HepG2 (cell line): ENCODE data around the gene SPIN4. TPM values are rescaled to one million over a fixed set of nuclear protein-coding genes. Genes with fewer than 3 reads are reported as not detected.
A peak's percentile ranks its signal among the peaks of the same experiment; 100 is the strongest.

Experiments
- ATAC-seq: fragments of 200-7000 bp; cut with Tn5 transposase; 3 replicates; pipeline ENCODE4 v1.9.1; 2020; ENCODE audit warnings: mild to moderate bottlenecking, moderate library complexity
- BruUV-seq: library from RNA; stranded (reverse); fragments of 400-500 nt; replicated peaks from 2 replicates; lab custom pipeline; 2021; lab: Mats Ljungman, UMichigan
- CTCF ChIA-PET: fragments of 300-600 bp; formaldehyde crosslinking; extraction: SDS; loops from one replicate; lab custom pipeline; 2021; ENCODE audit warnings: low total read pairs, inconsistent platforms, low intra/inter-chr PET ratio; lab: Yijun Ruan, JAX
- POLR2A ChIA-PET: fragments of 350-600 bp; sonication (Branson Sonifier 250); formaldehyde crosslinking; loops from one replicate; lab custom pipeline; 2020; ENCODE audit warnings: antibody characterized with exemption, inconsistent platforms; lab: Yijun Ruan, JAX
- DNase-seq: peaks from one replicate; pipeline ENCODE4 v3.0.0-alpha.2; 2015; ENCODE audit warnings: low spot score
- FAIRE-seq: peaks from 3 replicates; lab custom pipeline; 2011; peaks lifted over from hg19 to GRCh38; lab: Jason Lieb, UNC
- H2AFZ ChIP-seq: one replicate; pipeline ENCODE4 v1.6.1; 2011; ENCODE audit warnings: low read length, inconsistent platforms
- H3K27ac ChIP-seq: fragments of 300-600 bp; 3 replicates; pipeline ENCODE4 v1.8.0; 2011; ENCODE audit warnings: mixed run types, mild to moderate bottlenecking, mixed read lengths, low read length, inconsistent platforms; ENCODE audit not compliant: insufficient read depth; ENCODE audit errors: extremely low read length
- H3K27me3 ChIP-seq, 2 experiments: fragments of 200-600 bp in 1 of 2; 2 replicates in 1 of 2; 3 replicates in 1 of 2; pipeline versions ENCODE4 v1.6.0 to v1.8.0; 2011; ENCODE audit warnings: low read length in 2 of 2, mild to moderate bottlenecking in 2 of 2, moderate library complexity in 2 of 2, inconsistent platforms in 1 of 2; ENCODE audit not compliant: insufficient read depth in 2 of 2, control insufficient read depth in 1 of 2
- H3K36me3 ChIP-seq, 2 experiments: fragments of 200-600 bp in 1 of 2; replicated peaks in 1 of 2; 2 replicates in 1 of 2; 3 replicates in 1 of 2; pipeline versions ENCODE4 v1.5.1 to v1.8.0; 2011; ENCODE audit warnings: low read length in 2 of 2, inconsistent platforms in 1 of 2; ENCODE audit not compliant: insufficient read depth in 2 of 2, control insufficient read depth in 1 of 2
- H3K4me1 ChIP-seq: 2 replicates; pipeline ENCODE4 v1.5.1; 2012; ENCODE audit warnings: low read length, inconsistent platforms; ENCODE audit not compliant: insufficient read depth
- H3K4me2 ChIP-seq: 2 replicates; pipeline ENCODE4 v1.6.0; 2011; ENCODE audit warnings: low read depth, low read length, inconsistent platforms
- H3K4me3 ChIP-seq, 3 experiments: fragments of 200-600 bp in 1 of 3; sonication (generic), shearing (Covaris generic) in 1 of 3; replicated peaks in 1 of 3; 2 replicates each; pipeline ENCODE4 v1.5.1; 2011 to 2016; ENCODE audit warnings: low read length in 3 of 3, inconsistent platforms in 2 of 3, low read depth in 2 of 3, mild to moderate bottlenecking in 2 of 3, control low read depth in 1 of 3, mixed read lengths in 1 of 3; ENCODE audit not compliant: insufficient read depth in 1 of 3
- H3K79me2 ChIP-seq: one replicate; pipeline ENCODE4 v1.6.1; 2011; ENCODE audit warnings: low read length, inconsistent platforms; ENCODE audit not compliant: insufficient read depth
- H3K9ac ChIP-seq: 2 replicates; pipeline ENCODE4 v1.6.0; 2011; ENCODE audit warnings: mild to moderate bottlenecking, low read depth, low read length, inconsistent platforms; ENCODE audit not compliant: insufficient read depth
- H3K9me3 ChIP-seq: 2 replicates; pipeline ENCODE4 v1.5.1; 2012; ENCODE audit warnings: mild to moderate bottlenecking, low read length
- H4K20me1 ChIP-seq: 2 replicates; pipeline ENCODE4 v1.6.0; 2011; ENCODE audit warnings: inconsistent platforms, mild to moderate bottlenecking, low read length, moderate library complexity; ENCODE audit not compliant: insufficient read depth
- E2F1 ChIP-seq: sonication (generic); formaldehyde crosslinking; IDR thresholded peaks from 2 replicates; pipeline ENCODE4 v1.5.0; 2020; ENCODE audit warnings: missing genetic modification reagents
- ETV5 ChIP-seq: IDR thresholded peaks from 2 replicates; pipeline ENCODE4 v1.6.1; 2018; ENCODE audit warnings: missing biosample characterization, missing genetic modification reagents, inconsistent platforms, borderline replicate concordance
- GATAD2A ChIP-seq: IDR thresholded peaks from 2 replicates; pipeline ENCODE4 v1.6.1; 2016
- HNRNPK ChIP-seq: fragments of 200-400 bp; formaldehyde crosslinking; IDR thresholded peaks from 2 replicates; pipeline ENCODE4 v1.6.1; 2018; ENCODE audit warnings: low read length, low read depth, moderate library complexity, mild to moderate bottlenecking; ENCODE audit not compliant: poor library complexity, severe bottlenecking
- KMT2B ChIP-seq: IDR thresholded peaks from 2 replicates; pipeline ENCODE4 v1.6.1; 2016; ENCODE audit warnings: missing genetic modification reagents, missing compliant biosample characterization
- PAWR ChIP-seq: sonication (generic); formaldehyde crosslinking; IDR thresholded peaks from 2 replicates; pipeline ENCODE4 v1.4.0; 2020; ENCODE audit warnings: missing genetic modification reagents, mild to moderate bottlenecking, borderline replicate concordance
- ZBTB21 ChIP-seq: sonication (generic); formaldehyde crosslinking; IDR thresholded peaks from 2 replicates; pipeline ENCODE4 v1.4.0; 2020; ENCODE audit warnings: missing genetic modification reagents
- ZBTB34 ChIP-seq: sonication (generic); formaldehyde crosslinking; IDR thresholded peaks from 2 replicates; pipeline ENCODE4 v1.8.0; 2022; ENCODE audit warnings: mild to moderate bottlenecking, missing genetic modification reagents
- ZNF629 ChIP-seq: sonication (generic); formaldehyde crosslinking; conservative IDR thresholded peaks from 2 replicates; pipeline ENCODE4 v1.5.0; 2020; ENCODE audit warnings: missing genetic modification reagents
- ZNF660 ChIP-seq: sonication (generic); formaldehyde crosslinking; IDR thresholded peaks from 2 replicates; pipeline ENCODE4 v1.5.1; 2020; ENCODE audit warnings: mild to moderate bottlenecking, low read depth, missing genetic modification reagents, borderline replicate concordance
- ZNF674 ChIP-seq: sonication (generic); formaldehyde crosslinking; IDR thresholded peaks from 2 replicates; pipeline ENCODE4 v1.5.0; 2020; ENCODE audit warnings: low read depth, mild to moderate bottlenecking, missing genetic modification reagents
- ZNF691 ChIP-seq: sonication (generic); formaldehyde crosslinking; IDR thresholded peaks from 2 replicates; pipeline ENCODE4 v1.4.0; 2020; ENCODE audit warnings: missing genetic modification reagents, low read depth, mild to moderate bottlenecking, borderline replicate concordance
- ZSCAN22 ChIP-seq: sonication (generic); formaldehyde crosslinking; IDR thresholded peaks from 2 replicates; pipeline ENCODE4 v1.4.0; 2020; ENCODE audit warnings: mild to moderate bottlenecking, missing genetic modification reagents
- WGBS: methylation state at CpG from one replicate; pipeline ENCODE4 v1.1.6; 2017; ENCODE audit warnings: low lambda C conversion rate; 5-methylcytosine and 5-hydroxymethylcytosine counted together
- in situ Hi-C: cut with HindIII; loops from 2 replicates; pipeline ENCODE4 v1.10.0; 2017; ENCODE audit warnings: low pct_unique_long_range_greater_than_20kb; ENCODE audit not compliant: extremely low pct_ligation_motif_present
- intact Hi-C: fragments of 100-400 bp; cut with micrococcal nuclease; formaldehyde crosslinking; loops from one replicate; pipeline ENCODE4 v1.10.0; 2022; ENCODE audit not compliant: unreplicated experiment
- polyA plus RNA-seq, 8 experiments: library from polyadenylated mRNA; depleted of rRNA in 3 of 8; stranded (reverse) in 7 of 8; unstranded in 1 of 8; fragments of >200 nt; fragmentation: Illumina TruSeq in 4 of 8; extraction: Trizol in 4 of 8; gene quantifications; 2 replicates each; pipeline versions ENCODE4 v1.2.1 to v1.2.3, GENCODE V29; 2011 to 2016; ENCODE audit warnings: low read depth in 4 of 8, missing spikeins in 1 of 8, mixed read lengths in 1 of 8; ENCODE audit not compliant: insufficient read depth in 1 of 8
- total RNA-seq, 5 experiments: library from RNA; depleted of rRNA; stranded (reverse); fragments of >200 nt; fragmentation: Illumina TruSeq; extraction: Trizol; gene quantifications; 2 replicates each; pipeline ENCODE4 v1.2.3, GENCODE V29; 2016; ENCODE audit warnings: low read depth in 1 of 5

SPIN4 gene
- total and polyA plus RNA-seq, 2 of the 13 experiments (the other 11 are each of a cell fraction or from before 2014, with no cell fraction given): 1.9 to 2.6 TPM

- H3K27ac ChIP-seq: no peak overlapping the region
- CTCF ChIA-PET: no interaction called here
- H2AFZ ChIP-seq: no peak overlapping the region
- H3K36me3 ChIP-seq: no peaks in the 10 kb centered on the region
- in situ Hi-C loops: no loop called here
- H3K9ac ChIP-seq: no peak overlapping the region
- H3K4me3 ChIP-seq: no peak overlapping the region
- no peaks in the 10 kb centered on the region for H3K9me3 ChIP-seq
- no peaks in the 10 kb centered on the region for H4K20me1 ChIP-seq
- no TSS peak for BruUV-seq
- peaks cover 8% of the 10 kb centered on the region; the same call in 1 of the 2 replicates for H3K4me1 ChIP-seq
- no peak for TF ChIP-seq HNRNPK
- TF ChIP-seq, all 625 proteins: peak for 0
- POLR2A ChIA-PET: no interaction called here
- FAIRE-seq (no peak), DNase-seq (no peak), ATAC-seq (no peak)
- Histone ChIP-seq H3K4me2 (no peak overlapping the region), H3K27me3 (no peaks in the 10 kb centered on the region), H3K79me2 (no peaks in the 10 kb centered on the region)
- intact Hi-C loops: loop anchor here (10.0 kb wide), 1 partner anchor 150 kb away; no protein-coding TSS in a partner anchor
These were observed 3.4 kb upstream of the SPIN4 start for GRCh38 chrX:63354484-63354883.

- FAIRE-seq (peak; percentile 56), ATAC-seq (peak; percentile 65), DNase-seq (peak; percentile 6)
- H2AFZ ChIP-seq: peak overlapping the region; percentile 42
- H3K9me3 ChIP-seq: no peaks in the 10 kb centered on the region
- peak overlapping the region; percentile 77 for H3K4me2 ChIP-seq
- in situ Hi-C loops (no loop called here), intact Hi-C loops (loop anchor here (10.0 kb wide), 1 partner anchor 154 kb away; no protein-coding TSS in a partner anchor)
- peak overlapping the region; percentile 73 for H3K27ac ChIP-seq
- no peaks in the 10 kb centered on the region for H3K27me3 ChIP-seq
- H3K79me2 ChIP-seq: no peaks in the 10 kb centered on the region
- CTCF ChIA-PET: no interaction called here
- H3K4me1 ChIP-seq: peaks cover 13% of the 10 kb centered on the region; the same call in 1 of the 2 replicates
- no peaks in the 10 kb centered on the region for H4K20me1 ChIP-seq
- no peaks in the 10 kb centered on the region for H3K36me3 ChIP-seq
- peak overlapping the region; percentile 58; the same call in 1 of the 2 replicates for H3K9ac ChIP-seq
- 0% methylated on average over 4 of the region's 20 CpGs for WGBS
- TSS peak; percentile 60 for BruUV-seq
- POLR2A ChIA-PET: no interaction called here
- H3K4me3 ChIP-seq: peak overlapping the region; percentile 66 to 80 (median 73); a peak in 5 of 6 replicates
- no peak for TF ChIP-seq ZSCAN22
- peak; percentile 59; the same call in 1 of the 2 replicates for TF ChIP-seq ZNF629 (CRISPR knock-in tag)
- TF ChIP-seq ZNF660: no peak
- no peak for TF ChIP-seq ZBTB21 (CRISPR knock-in tag)
- peak; percentile 13; the same call in 1 of the 2 replicates for TF ChIP-seq KMT2B (CRISPR knock-in tag)
- TF ChIP-seq PAWR (CRISPR knock-in tag): no peak
- no peak for TF ChIP-seq E2F1 (CRISPR knock-in tag)
- TF ChIP-seq ZNF674 (CRISPR knock-in tag): no peak
- no peak for TF ChIP-seq ZNF691
- no peak for TF ChIP-seq GATAD2A (CRISPR knock-in tag)
- TF ChIP-seq ZBTB34: no peak
- 0 out of 2 replicates have a peak, but pooled peaks have one; percentile 11 for TF ChIP-seq ETV5
These were observed 661 bp downstream of the SPIN4 start for GRCh38 chrX:63350465-63350877.
